Testis (tissue), 3 donors: ENCODE measurements around the gene DUSP8. TPM values are rescaled to one million over a fixed set of nuclear protein-coding genes. Genes with fewer than 3 reads are reported as not detected.

ENCODE experiments used
- DNase-seq: peaks from one replicate; pipeline ENCODE4 v3.0.0-alpha.2; 2019
- H3K27ac ChIP-seq, 2 donors: fragments of 200-600 bp; sonication (generic); one replicate each; pipeline ENCODE4 v1.5.1; 2019
- H3K27me3 ChIP-seq: fragments of 200-600 bp; sonication (generic); one replicate; pipeline ENCODE4 v1.5.1; 2019
- H3K36me3 ChIP-seq: fragments of 200-600 bp; sonication (generic); one replicate; pipeline ENCODE4 v1.5.1; 2017; ENCODE audit warnings: low read depth; ENCODE audit errors: missing control alignments
- H3K4me1 ChIP-seq: fragments of 200-600 bp; sonication (generic); one replicate; pipeline ENCODE4 v1.5.1; 2019
- H3K4me3 ChIP-seq, 2 donors: fragments of 200-600 bp; sonication (generic); one replicate each; pipeline ENCODE4 v1.5.1; 2017 to 2019
- H3K9me3 ChIP-seq: fragments of 200-600 bp; sonication (generic); one replicate; pipeline ENCODE4 v1.5.1; 2017
- POLR2A ChIP-seq: fragments of 450-650 bp; IDR thresholded peaks from one replicate; pipeline ENCODE4 v1.6.1; 2017; ENCODE audit warnings: antibody characterized with exemption, mild to moderate bottlenecking, moderate library complexity
- WGBS, 2 donors: methylation state at CpG; one replicate each; pipeline ENCODE4 v1.1.5; 2018; 5-methylcytosine and 5-hydroxymethylcytosine counted together
- intact Hi-C: fragments of 100-400 bp; cut with DNase I; formaldehyde crosslinking; loops from one replicate; pipeline ENCODE4 v1.15.1; 2023; ENCODE audit warnings: low total_unique reads
- polyA plus RNA-seq: library from polyadenylated mRNA; stranded (reverse); fragments of 350-450 nt; fragmentation: Illumina TruSeq; extraction: RNeasy Lipid Tissue Mini Kit (QIAGEN cat#74804); gene quantifications from one replicate; pipeline ENCODE4 v1.2.3, GENCODE V29; 2014; ENCODE audit warnings: low read depth, low replicate concordance; ENCODE audit not compliant: insufficient read depth
- total RNA-seq, 2 donors: library from RNA; depleted of rRNA; stranded (reverse); fragments of >200 nt; gene quantifications; one replicate each; pipeline ENCODE4 v1.2.3, GENCODE V29; 2016
- TF ChIP-seq, protein P1 (sequence below), 3 experiments: fragments of 450-650 bp in 2 of 3; fragments of 200-600 bp in 1 of 3; sonication (generic) in 1 of 3; IDR thresholded peaks; one replicate each; pipeline ENCODE4 v1.5.1; 2016 to 2019; ENCODE audit warnings: antibody characterized with exemption in 3 of 3, mild to moderate bottlenecking in 2 of 3, moderate library complexity in 1 of 3

The DUSP8 gene
- total and polyA plus RNA-seq, 3 donors from 2014 or later: 7.0 to 14.4 (median 8.5) TPM

DNA sequence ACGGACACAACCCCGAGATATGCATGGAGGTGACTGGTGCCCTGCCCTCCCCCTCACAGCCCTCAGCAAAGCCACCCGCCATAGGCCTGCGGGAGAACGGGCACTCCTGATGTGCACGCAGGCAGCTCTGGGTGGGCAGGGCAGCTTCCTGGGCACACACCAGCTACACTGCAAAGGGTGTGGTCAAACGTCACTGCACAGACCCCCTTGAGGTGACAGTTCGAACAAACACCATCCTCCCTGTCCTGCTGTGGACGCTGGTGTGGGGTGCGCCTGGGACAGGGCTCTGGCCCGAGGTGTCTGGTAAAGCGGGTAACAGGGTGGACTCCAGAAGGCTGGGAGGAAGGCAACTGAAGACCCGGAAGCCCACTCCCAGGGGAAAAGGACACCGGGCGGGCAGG lies 63.6 kb downstream of the DUSP8 start:
- H3K4me1 ChIP-seq: peaks cover 11% of the 10 kb centered on the region
- no peaks in the 10 kb centered on the region for H3K9me3 ChIP-seq
- no peaks in the 10 kb centered on the region for H3K36me3 ChIP-seq
- TF ChIP-seq, protein P1, sequence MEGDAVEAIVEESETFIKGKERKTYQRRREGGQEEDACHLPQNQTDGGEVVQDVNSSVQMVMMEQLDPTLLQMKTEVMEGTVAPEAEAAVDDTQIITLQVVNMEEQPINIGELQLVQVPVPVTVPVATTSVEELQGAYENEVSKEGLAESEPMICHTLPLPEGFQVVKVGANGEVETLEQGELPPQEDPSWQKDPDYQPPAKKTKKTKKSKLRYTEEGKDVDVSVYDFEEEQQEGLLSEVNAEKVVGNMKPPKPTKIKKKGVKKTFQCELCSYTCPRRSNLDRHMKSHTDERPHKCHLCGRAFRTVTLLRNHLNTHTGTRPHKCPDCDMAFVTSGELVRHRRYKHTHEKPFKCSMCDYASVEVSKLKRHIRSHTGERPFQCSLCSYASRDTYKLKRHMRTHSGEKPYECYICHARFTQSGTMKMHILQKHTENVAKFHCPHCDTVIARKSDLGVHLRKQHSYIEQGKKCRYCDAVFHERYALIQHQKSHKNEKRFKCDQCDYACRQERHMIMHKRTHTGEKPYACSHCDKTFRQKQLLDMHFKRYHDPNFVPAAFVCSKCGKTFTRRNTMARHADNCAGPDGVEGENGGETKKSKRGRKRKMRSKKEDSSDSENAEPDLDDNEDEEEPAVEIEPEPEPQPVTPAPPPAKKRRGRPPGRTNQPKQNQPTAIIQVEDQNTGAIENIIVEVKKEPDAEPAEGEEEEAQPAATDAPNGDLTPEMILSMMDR (IDR thresholded peaks at IDR 0.05): no peak
- no peak for TF ChIP-seq POLR2A
- no peak overlapping the region for H3K4me3 ChIP-seq
- H3K27ac ChIP-seq: no peak overlapping the region
- H3K27me3 ChIP-seq: no peaks in the 10 kb centered on the region
- no peak for DNase-seq
- WGBS, 2 donors: 86 to 87% methylated on average over 8 to 15 of the region's 15 CpGs
- intact Hi-C loops: no loop called here

DNA sequence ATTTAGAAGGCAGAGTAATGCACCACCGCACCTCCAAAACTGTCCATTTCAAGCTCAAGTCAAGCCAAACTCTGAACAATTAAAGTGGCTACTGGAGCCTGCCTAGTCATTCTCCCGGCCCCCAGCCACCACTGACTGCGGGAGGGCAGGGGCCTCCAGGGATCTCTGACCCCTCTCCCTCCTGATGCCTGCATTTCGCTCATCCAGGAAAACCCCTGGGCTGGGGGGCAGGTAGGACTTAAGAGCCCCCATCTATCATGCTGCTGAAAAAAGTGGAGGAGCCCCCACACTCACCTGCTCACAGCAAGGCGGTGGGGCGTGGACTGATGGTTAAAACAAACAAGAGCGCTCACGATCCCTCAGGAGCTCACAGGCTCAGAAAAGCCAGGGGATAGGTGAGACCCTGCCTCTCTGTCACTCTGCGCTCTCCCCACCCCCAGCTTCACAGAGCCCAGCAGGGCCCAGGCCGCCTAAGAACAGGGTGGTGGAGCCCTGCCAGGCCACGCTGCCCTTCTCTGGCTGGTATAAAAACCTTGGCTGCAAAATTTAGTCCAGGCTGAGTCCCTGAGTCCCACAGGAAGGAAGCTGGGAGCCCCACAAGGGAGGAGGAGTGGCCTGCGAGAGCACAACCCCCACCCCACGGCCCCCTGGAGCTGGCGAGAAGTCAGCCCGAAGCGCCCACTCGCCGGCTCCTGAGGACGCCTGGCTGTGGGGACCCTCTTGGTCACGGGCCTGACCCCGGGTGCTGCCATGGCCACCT lies 64.5 kb downstream of the DUSP8 start:
- Histone ChIP-seq H3K36me3 (no peaks in the 10 kb centered on the region), H3K9me3 (no peaks in the 10 kb centered on the region), H3K27me3 (no peaks in the 10 kb centered on the region), H3K27ac (no peak overlapping the region), H3K4me1 (peaks cover 12% of the 10 kb centered on the region), H3K4me3 (no peak overlapping the region)
- no peak for DNase-seq
- WGBS, 2 donors: 81 to 86% methylated on average over 16 to 21 of the region's 21 CpGs
- intact Hi-C loops: no loop called here
- TF ChIP-seq POLR2A: no peak
- TF ChIP-seq, protein P1 (IDR thresholded peaks at IDR 0.05): no peak

DNA sequence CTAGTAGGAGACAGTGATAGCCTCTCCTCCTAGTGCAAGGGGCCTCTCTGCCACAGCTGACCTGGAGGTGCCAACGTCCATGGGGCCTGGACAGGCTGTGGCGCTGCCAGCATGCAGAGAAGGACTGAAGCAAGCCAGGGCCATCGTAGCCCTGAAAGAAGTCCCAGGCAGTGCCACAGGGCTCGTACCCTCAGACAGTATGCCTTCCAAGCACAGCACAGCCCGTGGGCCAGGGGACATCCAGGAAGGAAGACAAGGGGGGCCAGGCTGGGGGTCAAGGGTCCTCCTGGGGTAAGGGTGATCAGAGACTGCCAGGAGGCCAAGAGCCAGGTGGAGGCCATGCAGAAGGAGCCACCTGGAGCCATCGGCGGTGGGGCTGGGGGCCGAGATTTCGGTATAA lies 65.1 kb downstream of the DUSP8 start:
- no peak for TF ChIP-seq POLR2A
- TF ChIP-seq, protein P1 (IDR thresholded peaks at IDR 0.05): no peak
- no peak for DNase-seq
- peaks cover 12% of the 10 kb centered on the region for H3K4me1 ChIP-seq
- H3K36me3 ChIP-seq: no peaks in the 10 kb centered on the region
- no peak overlapping the region for H3K27ac ChIP-seq
- H3K27me3 ChIP-seq: no peaks in the 10 kb centered on the region
- no peaks in the 10 kb centered on the region for H3K9me3 ChIP-seq
- WGBS, 2 donors: 87 to 94% methylated on average over 8 to 9 of the region's 9 CpGs
- no peak overlapping the region for H3K4me3 ChIP-seq
- intact Hi-C loops: no loop called here

DNA sequence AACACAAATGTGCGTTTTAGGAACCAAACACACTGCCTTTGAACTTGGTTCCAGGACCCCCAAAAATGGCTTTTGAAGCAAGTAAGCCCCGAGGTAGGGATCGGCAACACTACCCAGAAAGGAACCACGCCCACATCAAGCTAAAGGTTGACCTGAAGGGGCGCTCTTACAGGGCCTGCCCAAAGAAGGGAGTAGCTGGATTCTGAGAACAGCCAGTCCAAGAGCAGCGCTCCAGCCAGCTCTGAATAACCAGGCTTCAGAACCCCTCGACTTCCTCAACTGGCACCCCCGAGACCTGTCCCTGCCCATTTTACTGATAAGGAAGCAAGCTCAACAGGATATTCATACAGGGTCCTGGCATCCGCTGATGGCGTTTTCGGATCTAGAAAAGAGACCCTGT lies 66.6 kb downstream of the DUSP8 start:
- no peak for DNase-seq
- H3K4me1 ChIP-seq: peaks cover 12% of the 10 kb centered on the region
- 87 to 90% methylated on average over 11 of the region's 11 CpGs for whole genome bisulfite sequencing, 2 donors
- TF ChIP-seq POLR2A: no peak
- TF ChIP-seq, protein P1 (IDR thresholded peaks at IDR 0.05): no peak
- no peaks in the 10 kb centered on the region for H3K36me3 ChIP-seq
- no peak overlapping the region for H3K4me3 ChIP-seq
- no peaks in the 10 kb centered on the region for H3K9me3 ChIP-seq
- H3K27me3 ChIP-seq: no peaks in the 10 kb centered on the region
- intact Hi-C loops: no loop called here
- no peak overlapping the region for H3K27ac ChIP-seq
